DND-41 (cell line): ENCODE data around the gene P3H4.

Source experiments
- CTCF ChIP-seq: IDR thresholded peaks from 2 replicates; pipeline ENCODE4 v1.5.1; 2012; ENCODE audit warnings: borderline replicate concordance, low read length, moderate library complexity, mild to moderate bottlenecking; ENCODE audit not compliant: poor library complexity, severe bottlenecking; ENCODE audit errors: extremely low read depth
- EZH2 ChIP-seq: IDR thresholded peaks from 3 replicates; pipeline ENCODE4 v1.6.1; 2012; ENCODE audit warnings: borderline replicate concordance, low read depth, mild to moderate bottlenecking, moderate library complexity, low read length, inconsistent platforms; ENCODE audit not compliant: severe bottlenecking

DNA sequence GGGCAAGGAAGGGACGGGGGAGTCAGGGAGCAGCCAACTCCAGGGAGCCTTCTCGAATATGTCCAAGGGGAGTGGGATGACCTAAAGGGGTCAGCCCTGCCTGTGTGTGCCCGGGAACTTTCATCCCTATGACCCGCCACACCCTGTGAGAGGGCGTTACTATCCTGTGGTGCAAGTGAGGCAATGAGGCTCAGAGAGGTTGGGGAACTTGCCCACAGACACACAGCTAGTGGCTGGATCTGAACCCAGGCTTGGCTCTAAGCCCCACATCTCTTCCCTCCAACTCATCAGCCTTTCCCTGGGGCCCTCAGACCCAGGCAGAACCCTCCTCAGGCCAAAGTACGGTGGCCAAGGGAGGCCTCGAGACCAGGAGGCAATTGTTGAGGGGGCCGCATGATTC lies 48.4 kb downstream of the P3H4 start:
- TF ChIP-seq CTCF (no peak), EZH2 (no peak)
